ENCODE results near the gene CSNK2A3. TPM values are rescaled to one million over a fixed set of nuclear protein-coding genes. Genes with fewer than 3 reads are reported as not detected.

CSNK2A3 gene
- total and polyA plus RNA-seq, 2 donors (not counting 1 experiment from before 2014, with no cell fraction given): 0.15 to 0.32 TPM

- H3K79me2 ChIP-seq (ENCODE audit: control insufficient read depth, insufficient read depth, low read length): no peaks in the 10 kb centered on the region
- H3K27me3 ChIP-seq (replicated peaks in 1 of 4; ENCODE audit: control extremely low read depth in 1 of 4, control insufficient read depth in 3 of 4, insufficient read depth in 4 of 4, low read length in 3 of 4): no peaks in the 10 kb centered on the region
- H3K27ac ChIP-seq (ENCODE audit: low read length in 2 of 2): no peak overlapping the region
- H3K27ac Mint-ChIP-seq: no peak overlapping the region
- POLR2A ChIA-PET: no interaction called here
- no peaks in the 10 kb centered on the region for H3K4me1 ChIP-seq (ENCODE audit: control insufficient read depth in 2 of 2, insufficient read depth in 2 of 2, low read length in 2 of 2)
- H3K4me3 ChIP-seq (ENCODE audit: control extremely low read depth in 1 of 5, extremely low read depth in 1 of 5, insufficient read depth in 1 of 5, low read depth in 2 of 5, low read length in 4 of 5): no peak overlapping the region
- H2AFZ ChIP-seq (ENCODE audit: insufficient read depth, low read depth, low read length, poor library complexity, severe bottlenecking): no peak overlapping the region
- no peaks in the 10 kb centered on the region for H4K20me1 ChIP-seq (ENCODE audit: control insufficient read depth, insufficient read depth, low read length, poor library complexity, severe bottlenecking)
- no peaks in the 10 kb centered on the region for H3K4me1 Mint-ChIP-seq
- H3K9me3 ChIP-seq (ENCODE audit: control extremely low read depth in 1 of 3, control insufficient read depth in 2 of 3, insufficient read depth in 1 of 3, low read length in 2 of 3): no peaks in the 10 kb centered on the region
- no peak overlapping the region for H3K4me2 ChIP-seq (replicated peaks; ENCODE audit: low read depth, low read length, poor library complexity, severe bottlenecking)
- H3K27me3 Mint-ChIP-seq: peaks cover 4% of the 10 kb centered on the region
- DNase-seq (no peak), ATAC-seq (ENCODE audit: low read depth) (no peak)
- no peak overlapping the region for H3K4me3 Mint-ChIP-seq
- no peak overlapping the region for H3K9ac ChIP-seq (ENCODE audit: low read length)
- H3K9me3 Mint-ChIP-seq (ENCODE audit: insufficient read depth): no peaks in the 10 kb centered on the region
- no peak for TF ChIP-seq EZH2 (IDR thresholded peaks at IDR 0.05; ENCODE audit: borderline replicate concordance, insufficient read depth, low read depth, low read length, poor library complexity, severe bottlenecking)
- no peak for TF ChIP-seq CTCF (IDR thresholded peaks at IDR 0.05)
- intact Hi-C loops (cut with micrococcal nuclease): no loop called here
- H3K36me3 ChIP-seq (replicated peaks in 1 of 2; ENCODE audit: control extremely low read depth in 1 of 2, control insufficient read depth in 1 of 2, extremely low read depth in 1 of 2, insufficient read depth in 2 of 2, low read length in 1 of 2): no peaks in the 10 kb centered on the region
- CTCF ChIA-PET: no interaction called here
Observed at GRCh38 chr11:11394241-11394640, 41.2 kb upstream of the CSNK2A3 start.

DNA sequence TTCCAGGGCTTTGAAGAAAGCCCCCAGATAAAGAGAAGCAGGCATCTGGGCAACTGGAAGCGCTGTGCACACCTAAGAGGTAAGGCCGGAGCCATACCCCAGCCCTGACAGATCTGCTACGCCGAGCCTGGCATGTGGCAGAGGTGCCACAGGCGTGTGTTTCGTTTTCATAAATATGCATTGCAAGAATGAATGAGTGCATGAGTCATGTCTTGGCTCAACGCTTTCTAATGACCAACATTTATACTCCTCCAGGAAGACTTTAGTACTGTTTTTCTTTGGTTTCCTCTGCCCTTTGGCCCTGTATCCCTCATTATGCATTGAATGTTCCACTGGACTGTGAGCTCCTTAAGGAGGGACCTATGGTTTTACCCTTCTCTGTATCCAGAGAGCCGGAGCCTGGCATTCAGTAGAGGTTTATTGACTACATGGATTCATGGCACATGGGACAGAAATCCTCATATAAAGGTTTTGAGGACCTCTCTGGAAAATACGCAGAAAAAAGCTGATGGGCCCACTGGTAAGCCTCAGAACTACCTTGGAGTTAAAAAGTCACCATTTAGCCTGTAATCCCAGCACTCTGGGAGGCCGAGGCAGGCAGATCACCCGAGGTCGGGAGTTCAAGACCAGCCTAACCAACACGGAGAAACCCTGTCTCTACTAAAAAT is 38.9 kb upstream of the CSNK2A3 start:
- Histone ChIP-seq H2AFZ (ENCODE audit: insufficient read depth, low read depth, low read length, poor library complexity, severe bottlenecking) (no peak overlapping the region), H3K36me3 (replicated peaks in 1 of 2; ENCODE audit: control extremely low read depth in 1 of 2, control insufficient read depth in 1 of 2, extremely low read depth in 1 of 2, insufficient read depth in 2 of 2, low read length in 1 of 2) (no peaks in the 10 kb centered on the region), H3K9me3 (ENCODE audit: control extremely low read depth in 1 of 3, control insufficient read depth in 2 of 3, insufficient read depth in 1 of 3, low read length in 2 of 3) (no peaks in the 10 kb centered on the region), H4K20me1 (ENCODE audit: control insufficient read depth, insufficient read depth, low read length, poor library complexity, severe bottlenecking) (no peaks in the 10 kb centered on the region), H3K9ac (ENCODE audit: low read length) (no peak overlapping the region), H3K4me3 (ENCODE audit: control extremely low read depth in 1 of 5, extremely low read depth in 1 of 5, insufficient read depth in 1 of 5, low read depth in 2 of 5, low read length in 4 of 5) (no peak overlapping the region), H3K4me2 (replicated peaks; ENCODE audit: low read depth, low read length, poor library complexity, severe bottlenecking) (no peak overlapping the region), H3K4me1 (ENCODE audit: control insufficient read depth in 2 of 2, insufficient read depth in 2 of 2, low read length in 2 of 2) (no peaks in the 10 kb centered on the region), H3K79me2 (ENCODE audit: control insufficient read depth, insufficient read depth, low read length) (no peaks in the 10 kb centered on the region), H3K27ac (ENCODE audit: low read length in 2 of 2) (no peak overlapping the region), H3K27me3 (replicated peaks in 1 of 4; ENCODE audit: control extremely low read depth in 1 of 4, control insufficient read depth in 3 of 4, insufficient read depth in 4 of 4, low read length in 3 of 4) (no peaks in the 10 kb centered on the region)
- Mint-ChIP-seq H3K4me1 (no peaks in the 10 kb centered on the region), H3K4me3 (no peak overlapping the region), H3K9me3 (ENCODE audit: insufficient read depth) (no peaks in the 10 kb centered on the region), H3K27ac (no peak overlapping the region), H3K27me3 (peaks cover 4% of the 10 kb centered on the region)
- no peak for DNase-seq
- POLR2A ChIA-PET: no interaction called here
- TF ChIP-seq CTCF (IDR thresholded peaks at IDR 0.05) (no peak), EZH2 (IDR thresholded peaks at IDR 0.05; ENCODE audit: borderline replicate concordance, insufficient read depth, low read depth, low read length, poor library complexity, severe bottlenecking) (no peak)
- no peak for ATAC-seq (ENCODE audit: low read depth)
- WGBS (ENCODE audit: insufficient coverage): 85% methylated on average over 11 of the region's 13 CpGs
- CTCF ChIA-PET: no interaction called here
- intact Hi-C loops (cut with micrococcal nuclease): no loop called here

Measured in B cell (primary cell).